HEK293 (cell line): ENCODE data around the gene SLC40A1.

Experiments
- CTCF ChIA-PET: fragments of 350-600 bp; formaldehyde crosslinking; extraction: SDS; loops from one replicate; lab custom pipeline; 2021; ENCODE audit warnings: antibody characterized with exemption; lab: Yijun Ruan, JAX
- POLR2A ChIA-PET: fragments of 300-600 bp; formaldehyde crosslinking; extraction: SDS; loops from one replicate; lab custom pipeline; 2020; ENCODE audit warnings: antibody characterized with exemption, inconsistent platforms; lab: Yijun Ruan, JAX
- H3K27ac ChIP-seq: fragments of 200-500 bp; sonication (Bioruptor generic); 2 replicates; pipeline ENCODE4 v1.5.1; 2014; ENCODE audit warnings: low read depth, low read length, control low read depth, inconsistent platforms; ENCODE audit errors: extremely low read depth
- H3K36me3 ChIP-seq, 2 experiments: fragments of 200-500 bp in 1 of 2; sonication (Bioruptor generic) in 1 of 2; 1 replicate in 1 of 2; 2 replicates in 1 of 2; pipeline ENCODE4 v1.5.1; 2014 to 2017; ENCODE audit warnings: inconsistent platforms in 2 of 2, low read length in 2 of 2; ENCODE audit not compliant: control insufficient read depth in 2 of 2, insufficient read depth in 1 of 2
- H3K4me1 ChIP-seq: fragments of 200-500 bp; sonication (Bioruptor generic); 2 replicates; pipeline ENCODE4 v1.5.1; 2014; ENCODE audit warnings: mild to moderate bottlenecking, low read length, inconsistent platforms; ENCODE audit not compliant: control insufficient read depth, insufficient read depth
- H3K4me3 ChIP-seq: 2 replicates; pipeline ENCODE4 v1.5.1; 2011; ENCODE audit warnings: low read depth, mild to moderate bottlenecking, control low read depth, low read length, moderate library complexity
- H3K9me3 ChIP-seq: fragments of 200-500 bp; sonication (Bioruptor generic); 2 replicates; pipeline ENCODE4 v1.5.1; 2014; ENCODE audit warnings: low read depth, low read length, inconsistent platforms; ENCODE audit not compliant: control insufficient read depth, insufficient read depth
- GLIS1 ChIP-seq: fragments of 450-650 bp; formaldehyde crosslinking; IDR thresholded peaks from 2 replicates; pipeline ENCODE4 v1.5.1; 2016; ENCODE audit warnings: missing biosample characterization, missing genetic modification characterization
- GLIS2 ChIP-seq: fragments of 450-650 bp; formaldehyde crosslinking; IDR thresholded peaks from 2 replicates; pipeline ENCODE4 v1.5.1; 2016; ENCODE audit warnings: missing biosample characterization, missing genetic modification characterization
- HOXC10 ChIP-seq: sonication (generic); formaldehyde crosslinking; IDR thresholded peaks from 2 replicates; pipeline ENCODE4 v1.8.1; 2023; ENCODE audit warnings: mild to moderate bottlenecking, missing genetic modification reagents
- KLF10 ChIP-seq: fragments of 450-650 bp; IDR thresholded peaks from 2 replicates; pipeline ENCODE4 v1.5.1; 2018; ENCODE audit warnings: missing biosample characterization, mild to moderate bottlenecking, missing genetic modification characterization
- KLF8 ChIP-seq: fragments of 450-650 bp; formaldehyde crosslinking; IDR thresholded peaks from 2 replicates; pipeline ENCODE4 v1.5.1; 2016; ENCODE audit warnings: missing biosample characterization, missing genetic modification characterization
- OVOL3 ChIP-seq: fragments of 450-650 bp; formaldehyde crosslinking; IDR thresholded peaks from 2 replicates; pipeline ENCODE4 v1.5.1; 2016; ENCODE audit warnings: missing biosample characterization, missing genetic modification characterization
- SCRT1 ChIP-seq: fragments of 450-650 bp; formaldehyde crosslinking; IDR thresholded peaks from 2 replicates; pipeline ENCODE4 v1.5.1; 2016; ENCODE audit warnings: missing biosample characterization, missing genetic modification characterization, borderline replicate concordance
- SP2 ChIP-seq: fragments of 450-650 bp; formaldehyde crosslinking; IDR thresholded peaks from 2 replicates; pipeline ENCODE4 v1.5.1; 2016; ENCODE audit warnings: missing biosample characterization, missing genetic modification characterization
- WT1 ChIP-seq: fragments of 450-650 bp; formaldehyde crosslinking; IDR thresholded peaks from 2 replicates; pipeline ENCODE4 v1.5.1; 2016; ENCODE audit warnings: missing biosample characterization, missing genetic modification characterization
- ZNF140 ChIP-seq: fragments of 450-650 bp; formaldehyde crosslinking; IDR thresholded peaks from 2 replicates; pipeline ENCODE4 v1.5.1; 2016; ENCODE audit warnings: missing biosample characterization, missing genetic modification characterization
- ZNF2 ChIP-seq: fragments of 450-650 bp; formaldehyde crosslinking; IDR thresholded peaks from 2 replicates; pipeline ENCODE4 v1.5.1; 2016; ENCODE audit warnings: missing biosample characterization, missing genetic modification characterization
- ZNF23 ChIP-seq: fragments of 450-650 bp; formaldehyde crosslinking; IDR thresholded peaks from 2 replicates; pipeline ENCODE4 v1.5.1; 2016; ENCODE audit warnings: missing biosample characterization, missing genetic modification characterization, borderline replicate concordance
- ZNF341 ChIP-seq: fragments of 450-650 bp; formaldehyde crosslinking; IDR thresholded peaks from 2 replicates; pipeline ENCODE4; 2016; ENCODE audit warnings: low read depth, missing biosample characterization, missing genetic modification characterization
- ZNF510 ChIP-seq: fragments of 450-650 bp; formaldehyde crosslinking; IDR thresholded peaks from 2 replicates; pipeline ENCODE4 v1.5.1; 2018; ENCODE audit warnings: mild to moderate bottlenecking, missing genetic modification characterization, missing biosample characterization; ENCODE audit not compliant: insufficient replicate concordance
- ZNF571 ChIP-seq: fragments of 450-650 bp; formaldehyde crosslinking; IDR thresholded peaks from 2 replicates; pipeline ENCODE4 v1.5.0; 2017; ENCODE audit warnings: missing biosample characterization, missing genetic modification characterization
- ZNF585B ChIP-seq: fragments of 450-650 bp; formaldehyde crosslinking; IDR thresholded peaks from 2 replicates; pipeline ENCODE4 v1.5.1; 2016; ENCODE audit warnings: missing biosample characterization, missing genetic modification characterization
- ZNF792 ChIP-seq: fragments of 450-650 bp; formaldehyde crosslinking; IDR thresholded peaks from 2 replicates; pipeline ENCODE4 v1.5.1; 2016; ENCODE audit warnings: missing biosample characterization, missing genetic modification characterization
- TF ChIP-seq, protein P1 (sequence below): sonication (generic); formaldehyde crosslinking; IDR thresholded peaks from 2 replicates; pipeline ENCODE4 v1.8.1; 2022; ENCODE audit warnings: mild to moderate bottlenecking, moderate library complexity, missing genetic modification reagents
- TF ChIP-seq, protein P2 (sequence below): fragments of 450-650 bp; formaldehyde crosslinking; IDR thresholded peaks from 2 replicates; pipeline ENCODE4 v1.5.1; 2016; ENCODE audit warnings: missing biosample characterization, missing genetic modification characterization
- TF ChIP-seq, protein P3 (sequence below): fragments of 450-650 bp; formaldehyde crosslinking; IDR thresholded peaks from 2 replicates; pipeline ENCODE4 v1.5.1; 2016; ENCODE audit warnings: missing biosample characterization, missing genetic modification characterization, borderline replicate concordance

Gene SLC40A1

DNA sequence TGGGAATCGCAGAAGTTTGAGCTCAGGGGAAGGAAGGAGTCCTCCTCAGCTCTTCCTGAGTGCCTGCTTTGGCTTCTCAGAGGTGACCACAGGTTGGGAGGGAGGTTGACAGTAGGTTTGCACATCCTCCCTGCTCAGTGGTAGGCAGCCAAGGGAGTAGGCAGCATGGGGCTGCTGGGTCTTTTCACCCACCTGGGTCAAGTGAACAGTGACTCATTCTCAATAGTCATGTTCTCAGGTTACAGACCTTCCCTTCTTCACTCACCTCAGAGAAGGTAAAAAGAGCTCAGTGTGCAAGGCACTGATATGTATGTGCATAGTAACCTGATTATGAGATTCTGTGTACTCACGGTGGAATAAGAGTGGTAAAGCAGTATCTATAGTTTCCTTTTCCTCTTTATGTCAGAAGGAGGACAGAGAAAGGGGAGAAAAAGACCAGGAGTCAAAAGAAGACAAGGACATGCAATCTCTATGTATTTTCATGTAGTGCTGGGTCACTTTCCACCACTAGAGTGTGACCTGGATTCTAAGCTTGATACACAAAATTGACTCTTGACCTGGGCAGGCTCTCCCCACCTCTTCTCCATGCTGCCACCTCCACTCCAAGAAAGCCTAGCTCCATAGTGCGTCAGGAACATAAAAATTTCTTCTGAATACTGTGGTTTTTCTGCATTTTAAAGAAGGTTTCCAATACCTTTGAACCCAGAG is 44.2 kb upstream of the SLC40A1 start (continued):
- TF ChIP-seq WT1 (tag by site-specific recombination) (0 out of 2 replicates have a peak, but pooled peaks have one; percentile 34), ZNF571 (no peak), ZNF585B (no peak), ZNF792 (tag by site-specific recombination) (no peak)

DNA sequence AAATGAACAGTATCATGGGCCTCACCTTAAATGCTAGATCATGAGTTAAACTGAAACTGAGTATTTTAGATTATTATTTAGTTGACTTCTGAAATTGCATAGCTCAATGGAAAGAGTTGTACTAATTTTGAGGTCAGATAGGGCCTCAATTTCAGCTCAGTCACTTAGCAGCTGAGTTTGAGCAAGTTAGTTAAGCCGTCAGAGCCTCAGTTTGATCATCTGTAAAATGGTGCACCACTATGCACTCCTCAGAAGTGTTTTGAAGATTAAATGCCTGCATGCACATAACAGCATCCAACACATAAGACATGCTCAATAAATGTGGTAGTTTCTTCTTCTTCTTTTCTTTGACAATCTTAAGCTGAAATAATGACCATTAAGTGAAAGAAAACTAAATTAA is 42.5 kb upstream of the SLC40A1 start:
- POLR2A ChIA-PET = no interaction called here
- no peaks in the 10 kb centered on the region for H3K36me3 ChIP-seq
- no peaks in the 10 kb centered on the region for H3K9me3 ChIP-seq
- no peak overlapping the region for H3K27ac ChIP-seq
- CTCF ChIA-PET = no interaction called here
- no peaks in the 10 kb centered on the region for H3K4me1 ChIP-seq
- TF ChIP-seq ZNF140 = no peak
- TF ChIP-seq, protein P1, sequence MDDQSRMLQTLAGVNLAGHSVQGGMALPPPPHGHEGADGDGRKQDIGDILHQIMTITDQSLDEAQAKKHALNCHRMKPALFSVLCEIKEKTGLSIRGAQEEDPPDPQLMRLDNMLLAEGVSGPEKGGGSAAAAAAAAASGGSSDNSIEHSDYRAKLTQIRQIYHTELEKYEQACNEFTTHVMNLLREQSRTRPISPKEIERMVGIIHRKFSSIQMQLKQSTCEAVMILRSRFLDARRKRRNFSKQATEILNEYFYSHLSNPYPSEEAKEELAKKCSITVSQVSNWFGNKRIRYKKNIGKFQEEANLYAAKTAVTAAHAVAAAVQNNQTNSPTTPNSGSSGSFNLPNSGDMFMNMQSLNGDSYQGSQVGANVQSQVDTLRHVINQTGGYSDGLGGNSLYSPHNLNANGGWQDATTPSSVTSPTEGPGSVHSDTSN (CRISPR knock-in tag) = no peak
- TF ChIP-seq ZNF2 (tag by site-specific recombination) = no peak
- no peak for TF ChIP-seq OVOL3 (tag by site-specific recombination)
- no peak for TF ChIP-seq GLIS1
- no peak for TF ChIP-seq SCRT1 (tag by site-specific recombination)
- TF ChIP-seq ZNF510 (tag by site-specific recombination) = no peak
- TF ChIP-seq SP2 (tag by site-specific recombination) = no peak
- TF ChIP-seq KLF8 (tag by site-specific recombination) = no peak
- TF ChIP-seq KLF10 (tag by site-specific recombination) = no peak
- TF ChIP-seq, protein P2, sequence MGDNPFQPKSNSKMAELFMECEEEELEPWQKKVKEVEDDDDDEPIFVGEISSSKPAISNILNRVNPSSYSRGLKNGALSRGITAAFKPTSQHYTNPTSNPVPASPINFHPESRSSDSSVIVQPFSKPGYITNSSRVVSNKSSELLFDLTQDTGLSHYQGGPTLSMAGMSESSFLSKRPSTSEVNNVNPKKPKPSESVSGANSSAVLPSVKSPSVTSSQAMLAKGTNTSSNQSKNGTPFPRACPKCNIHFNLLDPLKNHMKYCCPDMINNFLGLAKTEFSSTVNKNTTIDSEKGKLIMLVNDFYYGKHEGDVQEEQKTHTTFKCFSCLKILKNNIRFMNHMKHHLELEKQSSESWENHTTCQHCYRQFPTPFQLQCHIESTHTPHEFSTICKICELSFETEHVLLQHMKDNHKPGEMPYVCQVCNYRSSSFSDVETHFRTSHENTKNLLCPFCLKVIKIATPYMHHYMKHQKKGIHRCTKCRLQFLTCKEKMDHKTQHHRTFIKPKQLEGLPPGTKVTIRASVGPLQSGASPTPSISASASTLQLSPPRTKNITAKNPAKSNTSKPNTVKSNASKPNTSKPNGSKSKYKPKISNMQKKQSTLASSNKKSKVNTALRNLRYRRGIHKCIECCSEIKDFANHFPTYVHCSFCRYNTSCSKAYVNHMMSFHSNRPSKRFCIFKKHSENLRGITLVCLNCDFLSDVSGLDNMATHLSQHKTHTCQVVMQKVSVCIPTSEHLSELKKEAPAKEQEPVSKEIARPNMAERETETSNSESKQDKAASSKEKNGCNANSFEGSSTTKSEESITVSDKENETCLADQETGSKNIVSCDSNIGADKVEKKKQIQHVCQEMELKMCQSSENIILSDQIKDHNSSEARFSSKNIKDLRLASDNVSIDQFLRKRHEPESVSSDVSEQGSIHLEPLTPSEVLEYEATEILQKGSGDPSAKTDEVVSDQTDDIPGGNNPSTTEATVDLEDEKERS (tag by site-specific recombination) = no peak
- TF ChIP-seq, protein P3, sequence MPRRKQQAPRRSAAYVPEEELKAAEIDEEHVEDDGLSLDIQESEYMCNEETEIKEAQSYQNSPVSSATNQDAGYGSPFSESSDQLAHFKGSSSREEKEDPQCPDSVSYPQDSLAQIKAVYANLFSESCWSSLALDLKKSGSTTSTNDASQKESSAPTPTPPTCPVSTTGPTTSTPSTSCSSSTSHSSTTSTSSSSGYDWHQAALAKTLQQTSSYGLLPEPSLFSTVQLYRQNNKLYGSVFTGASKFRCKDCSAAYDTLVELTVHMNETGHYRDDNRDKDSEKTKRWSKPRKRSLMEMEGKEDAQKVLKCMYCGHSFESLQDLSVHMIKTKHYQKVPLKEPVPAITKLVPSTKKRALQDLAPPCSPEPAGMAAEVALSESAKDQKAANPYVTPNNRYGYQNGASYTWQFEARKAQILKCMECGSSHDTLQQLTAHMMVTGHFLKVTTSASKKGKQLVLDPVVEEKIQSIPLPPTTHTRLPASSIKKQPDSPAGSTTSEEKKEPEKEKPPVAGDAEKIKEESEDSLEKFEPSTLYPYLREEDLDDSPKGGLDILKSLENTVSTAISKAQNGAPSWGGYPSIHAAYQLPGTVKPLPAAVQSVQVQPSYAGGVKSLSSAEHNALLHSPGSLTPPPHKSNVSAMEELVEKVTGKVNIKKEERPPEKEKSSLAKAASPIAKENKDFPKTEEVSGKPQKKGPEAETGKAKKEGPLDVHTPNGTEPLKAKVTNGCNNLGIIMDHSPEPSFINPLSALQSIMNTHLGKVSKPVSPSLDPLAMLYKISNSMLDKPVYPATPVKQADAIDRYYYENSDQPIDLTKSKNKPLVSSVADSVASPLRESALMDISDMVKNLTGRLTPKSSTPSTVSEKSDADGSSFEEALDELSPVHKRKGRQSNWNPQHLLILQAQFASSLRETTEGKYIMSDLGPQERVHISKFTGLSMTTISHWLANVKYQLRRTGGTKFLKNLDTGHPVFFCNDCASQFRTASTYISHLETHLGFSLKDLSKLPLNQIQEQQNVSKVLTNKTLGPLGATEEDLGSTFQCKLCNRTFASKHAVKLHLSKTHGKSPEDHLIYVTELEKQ = no peak
- TF ChIP-seq HOXC10 (CRISPR knock-in tag) = no peak
- TF ChIP-seq ZNF23 (tag by site-specific recombination) = no peak
- TF ChIP-seq GLIS2 = no peak
- no peak for TF ChIP-seq ZNF341 (tag by site-specific recombination)
- TF ChIP-seq, all 188 proteins: peak for 0
- H3K4me3 ChIP-seq = no peak overlapping the region
